Spleen (tissue), 11 donors: ENCODE measurements around the gene DAPK1. TPM values are rescaled to one million over a fixed set of nuclear protein-coding genes. Genes with fewer than 3 reads are reported as not detected.

Source experiments
- DNase-seq: peaks from one replicate; pipeline ENCODE4 v3.0.0-alpha.2; 2020
- H3K27ac ChIP-seq, 8 donors: fragments of 200-600 bp; sonication (generic) in 7 of 8; 1 replicate in 4 of 8; 2 replicates in 4 of 8; pipeline versions ENCODE4 v1.5.0 to v1.8.0; 2016 to 2021; ENCODE audit warnings: inconsistent platforms in 4 of 8, mild to moderate bottlenecking in 4 of 8, moderate library complexity in 1 of 8
- H3K27me3 ChIP-seq, 7 donors: fragments of 200-600 bp; sonication (generic) in 6 of 7; replicated peaks in 1 of 7; 1 replicate in 4 of 7; 2 replicates in 3 of 7; pipeline versions ENCODE4 v1.5.0 to v1.8.0; 2016 to 2021; ENCODE audit warnings: inconsistent platforms in 3 of 7, mild to moderate bottlenecking in 1 of 7
- H3K36me3 ChIP-seq, 6 donors: fragments of 200-600 bp; sonication (generic) in 5 of 6; 1 replicate in 4 of 6; 2 replicates in 2 of 6; pipeline versions ENCODE4 v1.5.0 to v1.8.0; 2016 to 2021; ENCODE audit warnings: inconsistent platforms in 2 of 6
- H3K4me1 ChIP-seq, 6 donors: fragments of 200-600 bp; sonication (generic) in 5 of 6; 1 replicate in 3 of 6; 2 replicates in 3 of 6; pipeline versions ENCODE4 v1.5.0 to v1.8.0; 2016 to 2021; ENCODE audit warnings: inconsistent platforms in 3 of 6
- H3K4me3 ChIP-seq, 8 donors: fragments of 200-600 bp; sonication (generic) in 7 of 8; 1 replicate in 4 of 8; 2 replicates in 4 of 8; pipeline versions ENCODE4 v1.5.0 to v1.8.0; 2016 to 2021; ENCODE audit warnings: inconsistent platforms in 4 of 8, mild to moderate bottlenecking in 4 of 8, moderate library complexity in 2 of 8
- H3K9me3 ChIP-seq, 8 donors: fragments of 200-600 bp; sonication (generic) in 7 of 8; 1 replicate in 4 of 8; 2 replicates in 4 of 8; pipeline versions ENCODE4 v1.5.0 to v1.8.0; 2016 to 2021; ENCODE audit warnings: inconsistent platforms in 4 of 8
- POLR2A ChIP-seq, 3 donors: fragments of 450-650 bp; IDR thresholded peaks; one replicate each; pipeline ENCODE4 v1.5.1; 2017; ENCODE audit warnings: antibody characterized with exemption in 3 of 3, mild to moderate bottlenecking in 1 of 3
- POLR2AphosphoS5 ChIP-seq, 3 donors: sonication (generic); formaldehyde crosslinking; IDR thresholded peaks; one replicate each; pipeline ENCODE4 v1.5.1; 2017; ENCODE audit warnings: antibody characterized with exemption in 3 of 3
- WGBS, 5 donors: extraction: QIAGEN DNeasy Blood & Tissue Kit in 3 of 5; methylation state at CpG; one replicate each; pipeline versions ENCODE4 v1.1.5 to v1.1.7; 2013 to 2018; 5-methylcytosine and 5-hydroxymethylcytosine counted together
- intact Hi-C: fragments of 100-400 bp; cut with DNase I; formaldehyde crosslinking; loops from one replicate; pipeline ENCODE4 v1.15.0; 2023; ENCODE audit warnings: low total_unique reads
- polyA plus RNA-seq, 3 donors: library from polyadenylated mRNA; stranded (reverse); fragments of 200-250 nt; gene quantifications; one replicate each; pipeline ENCODE4 v1.2.1, GENCODE V29; 2013
- total RNA-seq, 7 donors: library from RNA; depleted of rRNA in 3 of 7; stranded (reverse); fragments of >200 nt in 3 of 7; fragmentation: NEBNext Ultra II Directional in 4 of 7; extraction: Animal tissue kit (Norgen Biotek cat#: 25700) in 4 of 7; gene quantifications; one replicate each; pipeline versions ENCODE4 v1.1.0 to v1.2.1, GENCODE V29; 2016 to 2021
- TF ChIP-seq, protein P1 (sequence below), 11 experiments: fragments of 200-600 bp in 7 of 11; fragments of 450-650 bp in 4 of 11; sonication (generic) in 4 of 11; IDR thresholded peaks in 8 of 11; conservative IDR thresholded peaks in 3 of 11; 1 replicate in 7 of 11; 2 replicates in 4 of 11; pipeline versions ENCODE4 v1.4.0 to v1.8.0; 2016 to 2021; ENCODE audit warnings: antibody characterized with exemption in 11 of 11, inconsistent platforms in 4 of 11, mild to moderate bottlenecking in 1 of 11
- donor health status: healthy with polysubstance abuse.
- donor health status: DM: no; HTN: no; CAD: no; lungs with moderate emphysema.
- donor health status: DM: no; HTN: no; CAD: no.
- donor health status: Bipolar disorder and iron deficiency.
- donor health status: healthy.
- donor health status: DM: no; HTN: no; CAD: no.
- donor health status: DM: yes; HTN: yes; CAD: no.

Gene DAPK1
- total and polyA plus RNA-seq, 10 donors = 6.4 to 126 (median 102) TPM

DNA sequence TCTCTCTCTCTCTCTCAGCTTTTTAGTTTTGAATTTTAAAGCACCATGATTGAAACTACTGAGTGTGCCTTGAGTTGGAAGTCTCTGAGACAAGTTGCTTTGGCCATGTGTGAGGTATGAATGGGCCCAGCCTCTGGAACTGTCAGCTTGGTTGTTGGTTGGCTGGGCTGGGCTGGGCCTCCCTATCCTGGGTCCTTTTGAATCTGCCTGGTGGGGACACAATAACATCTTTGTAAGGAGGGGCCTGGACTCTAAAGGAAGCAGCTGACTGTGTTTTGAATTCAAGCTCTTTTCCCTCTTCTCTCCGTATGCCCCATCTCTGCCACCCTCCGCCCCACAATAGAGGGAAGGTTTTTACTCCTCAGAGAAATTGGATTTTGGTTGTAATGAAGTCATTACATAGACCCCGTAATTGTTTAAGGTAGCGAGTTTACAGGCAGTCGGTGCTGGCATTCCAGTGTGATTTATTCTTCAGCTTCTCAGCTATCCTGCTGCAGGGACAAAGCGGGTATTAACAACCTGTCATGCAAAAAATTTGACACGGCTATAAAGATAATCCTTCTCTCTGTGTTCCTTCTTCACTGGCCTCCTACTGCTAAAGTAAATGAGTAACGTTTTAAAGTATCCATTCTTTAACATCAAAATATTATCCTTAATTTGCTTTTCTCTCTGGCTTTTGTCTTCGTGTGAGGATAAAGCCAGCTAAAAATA is 105.4 kb downstream of the DAPK1 start:
- Histone ChIP-seq H3K27ac (no peak overlapping the region), H3K36me3 (peaks cover 0 to 15% (median 0%) of the 10 kb centered on the region in 6 donors), H3K4me3 (no peak overlapping the region), H3K4me1 (peaks cover 0 to 25% (median 9%) of the 10 kb centered on the region in 6 donors), H3K9me3 (peaks cover 0 to 13% (median 0%) of the 10 kb centered on the region in 8 donors), H3K27me3 (peaks cover 0 to 7% (median 0%) of the 10 kb centered on the region in 7 donors)
- intact Hi-C loops = no loop called here
- WGBS, 5 donors = 86 to 96% (median 94%) methylated on average over 9 of the region's 9 CpGs
- TF ChIP-seq, protein P1, sequence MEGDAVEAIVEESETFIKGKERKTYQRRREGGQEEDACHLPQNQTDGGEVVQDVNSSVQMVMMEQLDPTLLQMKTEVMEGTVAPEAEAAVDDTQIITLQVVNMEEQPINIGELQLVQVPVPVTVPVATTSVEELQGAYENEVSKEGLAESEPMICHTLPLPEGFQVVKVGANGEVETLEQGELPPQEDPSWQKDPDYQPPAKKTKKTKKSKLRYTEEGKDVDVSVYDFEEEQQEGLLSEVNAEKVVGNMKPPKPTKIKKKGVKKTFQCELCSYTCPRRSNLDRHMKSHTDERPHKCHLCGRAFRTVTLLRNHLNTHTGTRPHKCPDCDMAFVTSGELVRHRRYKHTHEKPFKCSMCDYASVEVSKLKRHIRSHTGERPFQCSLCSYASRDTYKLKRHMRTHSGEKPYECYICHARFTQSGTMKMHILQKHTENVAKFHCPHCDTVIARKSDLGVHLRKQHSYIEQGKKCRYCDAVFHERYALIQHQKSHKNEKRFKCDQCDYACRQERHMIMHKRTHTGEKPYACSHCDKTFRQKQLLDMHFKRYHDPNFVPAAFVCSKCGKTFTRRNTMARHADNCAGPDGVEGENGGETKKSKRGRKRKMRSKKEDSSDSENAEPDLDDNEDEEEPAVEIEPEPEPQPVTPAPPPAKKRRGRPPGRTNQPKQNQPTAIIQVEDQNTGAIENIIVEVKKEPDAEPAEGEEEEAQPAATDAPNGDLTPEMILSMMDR (IDR thresholded peaks at IDR 0.05 in 8 of 11, conservative IDR thresholded peaks at IDR 0.05 in 3 of 11) = no peak
- TF ChIP-seq POLR2A (IDR thresholded peaks at IDR 0.05) = no peak
- no peak for TF ChIP-seq POLR2AphosphoS5 (IDR thresholded peaks at IDR 0.05)
- DNase-seq = no peak

DNA sequence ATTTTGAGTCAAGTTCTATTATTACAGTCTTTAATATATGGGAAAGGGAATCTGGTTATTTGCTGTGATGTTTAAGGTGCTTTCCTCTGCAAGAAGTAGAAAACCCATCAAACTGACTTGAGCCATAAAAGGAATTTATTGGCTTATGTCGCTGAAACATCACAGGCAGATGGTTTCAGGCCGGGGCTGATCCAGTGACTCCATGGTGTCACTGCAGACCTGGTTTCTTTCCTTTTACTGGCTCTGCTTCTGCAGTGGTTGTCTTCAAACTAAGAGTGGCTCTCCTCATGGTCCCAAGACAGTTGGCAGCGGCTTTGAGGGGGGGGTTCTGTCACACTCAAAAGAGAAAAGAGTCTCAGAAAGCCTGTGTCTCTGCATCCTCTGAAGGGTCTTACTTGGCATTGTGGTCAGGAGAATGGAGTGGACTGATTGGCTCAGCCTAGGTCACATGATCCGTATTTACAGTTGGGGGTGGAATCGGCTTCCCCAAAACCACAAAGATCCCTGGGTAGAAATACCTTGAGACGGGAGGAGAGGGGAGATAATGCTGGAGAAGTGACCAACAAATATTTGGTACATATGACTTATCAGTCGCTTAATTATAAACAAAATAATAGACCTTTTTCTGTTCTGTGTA is 106.3 kb downstream of the DAPK1 start:
- H3K36me3 ChIP-seq = peaks cover 0 to 16% (median 0%) of the 10 kb centered on the region in 6 donors
- H3K4me3 ChIP-seq = no peak overlapping the region
- H3K27me3 ChIP-seq = peaks cover 0 to 7% (median 0%) of the 10 kb centered on the region in 7 donors
- TF ChIP-seq POLR2AphosphoS5 (IDR thresholded peaks at IDR 0.05) (no peak), POLR2A (IDR thresholded peaks at IDR 0.05) (no peak)
- TF ChIP-seq, protein P1 (IDR thresholded peaks at IDR 0.05 in 8 of 11, conservative IDR thresholded peaks at IDR 0.05 in 3 of 11) = no peak
- peaks cover 0 to 25% (median 9%) of the 10 kb centered on the region in 6 donors for H3K4me1 ChIP-seq
- no peak for DNase-seq
- WGBS, 5 donors = 63 to 78% (median 73%) methylated on average over 7 of the region's 7 CpGs
- intact Hi-C loops = no loop called here
- H3K27ac ChIP-seq = no peak overlapping the region
- H3K9me3 ChIP-seq = peaks cover 0 to 13% (median 0%) of the 10 kb centered on the region in 8 donors

GRCh38 chr9:87604886-87605588 is 107.4 kb downstream of the DAPK1 start:
- WGBS, 5 donors = 73 to 79% (median 75%) methylated on average over 23 of the region's 23 CpGs
- Histone ChIP-seq H3K27ac (peak overlapping the region in 2 of 8 donors; percentile 16 to 18), H3K4me3 (no peak overlapping the region), H3K9me3 (peaks cover 0 to 13% (median 0%) of the 10 kb centered on the region in 8 donors), H3K27me3 (peaks cover 0 to 7% (median 0%) of the 10 kb centered on the region in 7 donors), H3K36me3 (peaks cover 0 to 16% (median 0%) of the 10 kb centered on the region in 6 donors), H3K4me1 (peaks cover 0 to 25% (median 9%) of the 10 kb centered on the region in 6 donors)
- TF ChIP-seq POLR2A (IDR thresholded peaks at IDR 0.05) (no peak), POLR2AphosphoS5 (IDR thresholded peaks at IDR 0.05) (no peak)
- TF ChIP-seq, protein P1 (IDR thresholded peaks at IDR 0.05 in 8 of 11, conservative IDR thresholded peaks at IDR 0.05 in 3 of 11) = no peak
- DNase-seq = no peak
- intact Hi-C loops = no loop called here
